ENCODE results near the gene LRRFIP2.
"Not testable (repeated sequence)": the region's sequence is repeated elsewhere in the genome, so short reads cannot be mapped to it uniquely, and the experiment has no call there.

The LRRFIP2 gene

GRCh38 chr3:37217098-37217849, 42.9 kb upstream of the LRRFIP2 start:
- H3K4me3 ChIP-seq, result no peak overlapping the region
- H3K27ac ChIP-seq, result no peak overlapping the region
- no peak for DNase-seq (ENCODE audit: low spot score)
- TF ChIP-seq CTCF (IDR thresholded peaks at IDR 0.05), result no peak

DNA sequence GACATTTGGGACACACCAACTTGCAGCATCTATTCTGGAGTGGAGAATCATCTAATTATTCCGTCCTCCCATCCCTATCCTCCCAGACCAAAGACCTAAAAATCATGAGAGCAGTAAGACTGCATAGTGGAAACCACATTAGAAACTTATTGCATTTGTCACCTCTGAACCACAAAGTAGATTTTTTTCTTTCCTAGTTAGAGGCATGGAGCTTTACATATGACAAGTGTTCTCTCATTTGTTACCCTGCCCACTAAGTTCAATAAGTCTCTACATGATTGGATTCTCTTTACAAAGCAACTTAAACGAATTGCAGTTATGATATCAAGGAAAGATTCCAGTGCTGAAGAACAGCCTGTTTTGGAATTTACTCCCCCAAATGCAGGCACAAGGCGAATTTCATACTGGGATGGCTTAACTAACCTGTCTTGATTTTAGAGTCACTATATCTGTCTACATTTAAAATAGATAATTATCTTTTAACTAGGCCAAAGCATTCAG, 42.3 kb upstream of the LRRFIP2 start:
- DNase-seq (ENCODE audit: low spot score), result no peak
- Histone ChIP-seq H3K27ac (no peak overlapping the region), H3K4me3 (no peak overlapping the region)
- no peak for TF ChIP-seq CTCF (IDR thresholded peaks at IDR 0.05)

DNA sequence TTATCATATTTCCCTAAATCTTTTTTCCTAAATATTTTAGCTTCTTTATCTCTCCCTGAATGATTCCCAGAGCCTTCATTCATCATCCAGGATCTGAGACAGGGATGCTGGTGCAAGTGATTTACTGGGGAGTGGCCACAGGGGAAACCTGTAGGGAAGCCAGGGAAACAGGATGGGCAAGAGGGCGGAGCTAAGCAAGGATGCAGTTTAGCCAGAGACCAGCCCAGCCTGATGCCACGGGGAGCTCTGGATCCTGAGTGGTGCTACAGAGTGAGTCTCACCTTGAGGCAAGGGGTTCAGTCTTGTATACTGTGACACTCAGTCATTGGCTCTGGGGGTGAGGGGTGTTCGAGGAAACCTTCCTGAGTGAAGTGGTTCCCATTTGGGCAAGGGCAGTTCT, 39.7 kb upstream of the LRRFIP2 start:
- DNase-seq (ENCODE audit: low spot score), result no peak
- no peak overlapping the region for H3K4me3 ChIP-seq
- TF ChIP-seq CTCF (IDR thresholded peaks at IDR 0.05), result no peak
- H3K27ac ChIP-seq, result no peak overlapping the region

GRCh38 chr3:37210230-37210629, 35.8 kb upstream of the LRRFIP2 start:
- TF ChIP-seq CTCF (IDR thresholded peaks at IDR 0.05), result no peak
- Histone ChIP-seq H3K27ac (peak overlapping the region; percentile 18 to 27), H3K4me3 (no peak overlapping the region)
- no peak for DNase-seq (ENCODE audit: low spot score)

- not testable (repeated sequence) for DNase-seq (ENCODE audit: low spot score); H3K27ac ChIP-seq; H3K4me3 ChIP-seq
Observed at GRCh38 chr3:37208576-37208975, 34.2 kb upstream of the LRRFIP2 start.

DNA sequence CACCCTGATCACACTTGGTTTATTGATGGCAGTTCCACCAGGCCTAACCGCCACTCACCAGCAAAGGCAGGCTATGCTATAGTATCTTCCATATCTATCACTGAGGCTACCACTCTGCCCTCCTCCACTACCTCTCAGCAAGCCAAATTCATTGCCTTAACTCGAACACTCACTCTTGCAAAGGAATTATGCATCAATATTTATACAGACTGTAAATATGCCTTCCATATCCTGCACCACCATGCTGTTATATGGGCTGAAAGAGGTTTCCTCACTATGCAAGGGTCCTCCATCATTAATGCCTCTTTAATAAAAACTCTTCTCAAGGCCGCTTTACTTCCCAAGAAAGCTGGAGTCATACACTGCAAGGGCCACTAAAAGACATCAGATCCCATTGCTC, 33.6 kb upstream of the LRRFIP2 start:
- not testable (repeated sequence) for DNase-seq (ENCODE audit: low spot score); H3K27ac ChIP-seq; H3K4me3 ChIP-seq

DNA sequence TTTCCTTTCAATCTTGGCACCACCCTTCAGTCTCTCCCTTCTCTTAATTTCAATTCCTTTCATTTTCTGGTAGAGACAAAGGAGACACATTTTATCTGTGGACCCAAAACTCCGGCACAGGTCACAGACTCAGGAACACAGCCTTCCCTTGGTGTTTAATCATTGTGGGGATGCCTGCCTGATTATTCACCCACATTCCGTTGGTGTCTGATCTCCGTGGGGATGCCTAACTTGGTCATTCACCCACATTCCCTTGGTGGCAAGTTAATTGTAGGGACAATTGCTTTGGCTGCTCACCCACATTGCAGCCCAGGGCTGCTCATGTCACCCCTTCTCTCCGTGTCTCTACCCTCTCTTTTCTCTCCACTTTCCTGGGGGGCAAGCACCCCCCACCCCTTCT, 31.7 kb upstream of the LRRFIP2 start:
- not testable (repeated sequence) for H3K27ac ChIP-seq; DNase-seq (ENCODE audit: low spot score); H3K4me3 ChIP-seq

- DNase-seq (ENCODE audit: low spot score), result no peak
- Histone ChIP-seq H3K27ac (no peak overlapping the region), H3K4me3 (no peak overlapping the region)
- TF ChIP-seq CTCF (IDR thresholded peaks at IDR 0.05), result no peak
Observed at GRCh38 chr3:37204314-37204713, 29.9 kb upstream of the LRRFIP2 start.

GRCh38 chr3:37202035-37202434, 27.7 kb upstream of the LRRFIP2 start:
- no peak for TF ChIP-seq CTCF (IDR thresholded peaks at IDR 0.05)
- H3K27ac ChIP-seq, result no peak overlapping the region
- no peak overlapping the region for H3K4me3 ChIP-seq
- no peak for DNase-seq (ENCODE audit: low spot score)
